G401 (cell line): Measurements from ENCODE around the gene DHX15. TPM values are rescaled to one million over a fixed set of nuclear protein-coding genes. Genes with fewer than 3 reads are reported as not detected.
"Not testable (repeated sequence)": the region's sequence is repeated elsewhere in the genome, so short reads cannot be mapped to it uniquely, and the experiment has no call there.

Experiments used
- DNase-seq: peaks from one replicate; pipeline ENCODE4 v3.0.0-alpha.2; 2015; ENCODE audit warnings: low spot score
- in situ Hi-C: cut with HindIII; loops from 2 replicates; pipeline ENCODE4 v1.10.0; 2016; ENCODE audit warnings: low sequenced_read_pairs, mixed read lengths
- total RNA-seq: library from RNA; depleted of rRNA; stranded (reverse); fragments of >200 nt; shearing (Covaris generic); gene quantifications from 2 replicates; pipeline ENCODE4 v1.2.3, GENCODE V29; 2014; rRNA removed

Gene DHX15
- total RNA-seq, 1 experiment from 2014 or later: 251 TPM

DNA sequence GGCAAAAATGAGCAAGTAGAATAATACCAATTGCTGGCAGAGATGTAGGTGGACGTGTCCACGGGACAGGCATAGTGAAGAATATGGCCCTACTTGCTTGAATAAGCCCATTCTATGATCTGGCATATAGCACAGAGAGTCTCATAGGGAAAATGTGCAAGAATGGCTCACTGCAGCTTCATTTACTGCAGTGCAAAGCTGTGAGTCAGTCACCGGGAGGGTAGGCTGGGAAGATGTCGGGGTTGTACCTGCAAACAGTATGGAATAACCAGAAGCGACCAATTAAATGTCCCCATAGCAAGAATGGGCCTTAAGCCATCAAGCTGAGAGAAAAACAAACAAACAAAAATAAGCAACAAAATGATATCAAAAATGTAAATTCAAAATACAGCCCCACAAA, 74.3 kb downstream of the DHX15 start:
- no peak for DNase-seq
- in situ Hi-C loops: no loop called here

GRCh38 chr4:24508541-24508940, 75.8 kb downstream of the DHX15 start:
- in situ Hi-C loops: no loop called here

DNA sequence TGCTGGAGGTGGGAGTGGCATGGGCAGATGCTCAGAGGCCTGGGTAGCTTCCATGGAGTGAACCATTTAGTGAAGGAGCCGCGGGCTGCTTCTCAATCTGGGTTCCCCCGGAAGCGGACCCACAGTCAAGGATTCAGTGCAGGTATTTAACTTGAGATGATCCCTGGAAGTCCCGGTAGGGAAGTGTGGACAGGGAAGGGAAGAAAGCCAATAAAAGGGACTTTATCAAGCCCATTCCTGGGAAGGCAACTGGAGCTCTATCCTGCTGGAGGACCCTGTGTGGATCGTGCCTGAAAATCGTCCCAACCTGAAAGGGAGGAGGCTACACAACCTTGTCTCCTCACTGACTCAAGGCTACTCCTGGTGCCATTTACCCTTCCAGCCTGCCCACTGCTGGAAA, 76.9 kb downstream of the DHX15 start:
- DNase-seq: no peak
- in situ Hi-C loops: no loop called here

More at GRCh38 chr4:24508541-24508940, 75.8 kb downstream of the DHX15 start:
- DNase-seq: no peak

DNA sequence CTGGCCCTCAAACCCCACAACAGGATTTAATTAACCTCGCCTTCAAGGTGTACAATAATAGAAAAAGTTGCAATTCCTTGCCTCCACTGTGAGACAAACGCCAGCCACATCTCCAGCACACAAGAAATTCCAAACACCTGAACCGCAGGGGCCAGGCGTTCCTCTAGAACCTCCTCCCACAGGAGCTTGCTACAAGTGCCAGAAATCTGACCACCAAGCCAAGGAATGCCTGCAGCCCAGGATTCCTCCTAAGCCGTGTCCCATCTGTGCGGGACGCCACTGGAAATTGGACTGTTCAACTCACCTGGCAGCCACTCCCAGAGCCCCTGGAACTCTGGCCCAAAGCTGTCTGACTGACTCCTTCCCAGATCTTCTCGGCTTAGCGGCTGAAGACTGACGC, 81.3 kb downstream of the DHX15 start:
- in situ Hi-C loops, DNase-seq: not testable (repeated sequence)

DNA sequence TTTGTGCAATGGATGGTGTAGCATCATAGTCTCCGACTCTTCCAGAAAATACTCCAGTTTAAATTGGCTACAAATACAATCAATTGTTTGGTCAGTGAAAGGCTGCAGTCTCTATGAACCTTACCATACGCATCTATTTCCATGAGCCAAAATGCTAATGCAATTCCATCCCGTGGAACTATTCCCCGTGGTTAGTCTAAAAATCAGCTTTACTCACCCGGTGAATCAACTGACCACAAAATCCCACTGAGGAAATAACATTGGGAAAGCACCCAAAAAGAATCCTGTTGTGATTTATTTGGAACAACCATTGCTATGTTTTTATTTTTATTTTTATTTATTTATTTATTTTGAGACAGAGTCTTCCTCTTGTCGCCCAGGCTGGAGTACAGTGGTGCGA, 87.1 kb downstream of the DHX15 start:
- in situ Hi-C loops: no loop called here
- no peak for DNase-seq

GRCh38 chr4:24496597-24496996, 87.8 kb downstream of the DHX15 start:
- no peak for DNase-seq
- in situ Hi-C loops: no loop called here

GRCh38 chr4:24495388-24495787, 89.0 kb downstream of the DHX15 start:
- in situ Hi-C loops: no loop called here
- no peak for DNase-seq

DNA sequence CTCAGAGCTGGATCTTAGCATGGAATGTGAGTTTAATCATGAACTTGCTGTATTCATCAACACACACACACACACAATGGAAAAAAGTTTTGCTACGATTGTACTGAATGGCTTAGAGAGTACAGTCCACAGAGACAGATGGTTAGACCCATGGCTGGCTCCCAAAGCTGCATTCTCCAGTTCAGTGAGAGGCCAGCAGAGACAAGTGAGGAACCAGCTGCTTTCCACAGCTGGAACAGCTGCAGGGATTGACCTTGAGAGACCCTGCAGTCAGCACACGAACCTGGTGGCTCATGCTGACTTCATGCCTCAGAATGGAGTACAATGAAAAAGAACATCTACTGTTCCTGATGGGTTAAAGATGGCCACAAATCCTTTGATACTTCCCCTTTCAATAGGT, 94.5 kb downstream of the DHX15 start:
- in situ Hi-C loops: no loop called here
- DNase-seq: no peak

- DNase-seq: peak; percentile 44
- in situ Hi-C loops: no loop called here
These were observed 95.8 kb downstream of the DHX15 start for GRCh38 chr4:24488399-24489164.

DNA sequence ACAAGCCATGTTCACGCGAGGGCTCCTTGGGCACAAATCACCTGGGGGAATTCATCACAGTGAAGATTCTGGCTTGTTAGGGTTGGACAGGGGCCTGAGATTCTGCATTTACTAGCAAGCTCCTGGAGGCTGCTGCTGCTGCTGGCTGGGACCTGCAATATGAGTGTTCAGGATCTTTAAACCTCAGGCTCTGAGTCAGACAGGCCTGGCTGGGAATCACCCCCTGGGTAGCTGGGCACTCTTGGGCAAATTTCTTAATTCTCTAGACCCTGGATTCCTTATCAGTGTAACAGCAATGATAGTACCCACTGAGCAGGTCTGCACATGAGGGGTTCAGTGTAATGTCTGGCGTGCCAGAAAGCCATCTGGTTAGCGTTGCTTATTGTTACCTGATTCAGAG, 101.5 kb downstream of the DHX15 start:
- no peak for DNase-seq
- in situ Hi-C loops: no loop called here

GRCh38 chr4:24477919-24478318, 106.4 kb downstream of the DHX15 start:
- in situ Hi-C loops: no loop called here
- no peak for DNase-seq

Other genes with a start within 250 kb of the DHX15 start
- not detected in 2 replicates for gene SOD3, start 211.0 kb upstream of the DHX15 start, total RNA-seq